ENCODE data around the gene JAM3.

The JAM3 gene

GRCh38 chr11:134068829-134069425, at the start of gene JAM3:
TSS of gene JAM3 (plus strand) at chr11:134069072. CDS start at chr11:134069084, 12 bp downstream.
- Mint-ChIP-seq H3K4me1 (peaks cover 39% of the 10 kb centered on the region), H3K27ac (peak within 1 kb of the TSS; percentile 96 to 99), H3K4me3 (peak within 1 kb of the TSS; percentile 99), H3K9me3 (no peaks in the 10 kb centered on the region), H3K27me3 (peaks cover 39% of the 10 kb centered on the region)
- peak; percentile 95 for ATAC-seq
- DNase-seq: peak; percentile 97

GRCh38 chr11:134019500-134019899, 49.4 kb upstream of the JAM3 start:
- DNase-seq (no peak), ATAC-seq (no peak)
- Mint-ChIP-seq H3K27ac (no peak overlapping the region), H3K9me3 (no peaks in the 10 kb centered on the region), H3K4me3 (no peak overlapping the region), H3K27me3 (peaks cover 9% of the 10 kb centered on the region), H3K4me1 (peaks cover 15% of the 10 kb centered on the region)

GRCh38 chr11:134020598-134020997, 48.3 kb upstream of the JAM3 start:
- no peak for DNase-seq
- ATAC-seq: no peak
- H3K27ac Mint-ChIP-seq: peak overlapping the region in 1 of 2 donors; percentile 72
- H3K9me3 Mint-ChIP-seq: no peaks in the 10 kb centered on the region
- peaks cover 21% of the 10 kb centered on the region for H3K4me1 Mint-ChIP-seq
- peaks cover 7% of the 10 kb centered on the region for H3K27me3 Mint-ChIP-seq
- peak overlapping the region in 1 of 2 donors; percentile 20 for H3K4me3 Mint-ChIP-seq

GRCh38 chr11:134021326-134021725, 47.5 kb upstream of the JAM3 start:
- no peaks in the 10 kb centered on the region for H3K9me3 Mint-ChIP-seq
- H3K4me3 Mint-ChIP-seq: no peak overlapping the region
- no peak for DNase-seq
- no peaks in the 10 kb centered on the region for H3K27me3 Mint-ChIP-seq
- H3K4me1 Mint-ChIP-seq: peaks cover 27% of the 10 kb centered on the region
- no peak for ATAC-seq
- H3K27ac Mint-ChIP-seq: no peak overlapping the region

GRCh38 chr11:134022748-134023147, 46.1 kb upstream of the JAM3 start:
- Mint-ChIP-seq H3K27me3 (no peaks in the 10 kb centered on the region), H3K4me3 (no peak overlapping the region), H3K9me3 (no peaks in the 10 kb centered on the region), H3K4me1 (peaks cover 41% of the 10 kb centered on the region), H3K27ac (no peak overlapping the region)
- ATAC-seq: no peak
- DNase-seq: no peak

- no peaks in the 10 kb centered on the region for H3K27me3 Mint-ChIP-seq
- H3K27ac Mint-ChIP-seq: no peak overlapping the region
- DNase-seq (no peak), ATAC-seq (peak; percentile 60)
- H3K4me1 Mint-ChIP-seq: peaks cover 59% of the 10 kb centered on the region
- no peak overlapping the region for H3K4me3 Mint-ChIP-seq
- H3K9me3 Mint-ChIP-seq: no peaks in the 10 kb centered on the region
Measured at GRCh38 chr11:134024420-134025081, 44.3 kb upstream of the JAM3 start.

- ATAC-seq (no peak), DNase-seq (no peak)
- no peaks in the 10 kb centered on the region for H3K27me3 Mint-ChIP-seq
- no peaks in the 10 kb centered on the region for H3K9me3 Mint-ChIP-seq
- peaks cover 59% of the 10 kb centered on the region for H3K4me1 Mint-ChIP-seq
- no peak overlapping the region for H3K27ac Mint-ChIP-seq
- H3K4me3 Mint-ChIP-seq: no peak overlapping the region
Measured at GRCh38 chr11:134025082-134025429, 43.8 kb upstream of the JAM3 start.

- Mint-ChIP-seq H3K27ac (no peak overlapping the region), H3K4me3 (no peak overlapping the region)
Measured at GRCh38 chr11:134026655-134027343, 42.1 kb upstream of the JAM3 start.

GRCh38 chr11:134027671-134028070, 41.2 kb upstream of the JAM3 start:
- DNase-seq (no peak), ATAC-seq (peak; percentile 68)
- no peaks in the 10 kb centered on the region for H3K9me3 Mint-ChIP-seq
- H3K27me3 Mint-ChIP-seq: no peaks in the 10 kb centered on the region
- H3K27ac Mint-ChIP-seq: no peak overlapping the region
- H3K4me1 Mint-ChIP-seq: peaks cover 63% of the 10 kb centered on the region
- H3K4me3 Mint-ChIP-seq: no peak overlapping the region

More at GRCh38 chr11:134026655-134027343, 42.1 kb upstream of the JAM3 start:
- Mint-ChIP-seq H3K9me3 (no peaks in the 10 kb centered on the region), H3K27me3 (no peaks in the 10 kb centered on the region), H3K4me1 (peaks cover 55% of the 10 kb centered on the region)
- DNase-seq: no peak
- ATAC-seq: peak; percentile 11

GRCh38 chr11:134028368-134028920, 40.4 kb upstream of the JAM3 start:
- Mint-ChIP-seq H3K4me3 (no peak overlapping the region), H3K9me3 (no peaks in the 10 kb centered on the region), H3K4me1 (peaks cover 71% of the 10 kb centered on the region), H3K27ac (peak overlapping the region in 1 of 2 donors; percentile 31), H3K27me3 (no peaks in the 10 kb centered on the region)
- no peak for ATAC-seq
- DNase-seq: no peak

GRCh38 chr11:134030853-134031252, 38.0 kb upstream of the JAM3 start:
- Mint-ChIP-seq H3K4me3 (no peak overlapping the region), H3K9me3 (no peaks in the 10 kb centered on the region), H3K4me1 (peaks cover 86% of the 10 kb centered on the region), H3K27ac (peak overlapping the region; percentile 54 to 59), H3K27me3 (no peaks in the 10 kb centered on the region)
- DNase-seq (no peak), ATAC-seq (no peak)

GRCh38 chr11:134032043-134032442, 36.8 kb upstream of the JAM3 start:
- H3K27me3 Mint-ChIP-seq: no peaks in the 10 kb centered on the region
- H3K4me1 Mint-ChIP-seq: peaks cover 81% of the 10 kb centered on the region
- H3K4me3 Mint-ChIP-seq: peak overlapping the region in 1 of 2 donors; percentile 19

GRCh38 chr11:134032501-134033091, 36.3 kb upstream of the JAM3 start:
- Mint-ChIP-seq H3K4me3 (peak overlapping the region in 1 of 2 donors; percentile 41), H3K9me3 (no peaks in the 10 kb centered on the region), H3K27me3 (no peaks in the 10 kb centered on the region), H3K27ac (peak overlapping the region in 1 of 2 donors; percentile 15), H3K4me1 (peaks cover 81% of the 10 kb centered on the region)
- no peak for DNase-seq
- ATAC-seq: no peak

More at GRCh38 chr11:134032043-134032442, 36.8 kb upstream of the JAM3 start:
- Mint-ChIP-seq H3K9me3 (no peaks in the 10 kb centered on the region), H3K27ac (peak overlapping the region in 1 of 2 donors; percentile 29)
- ATAC-seq (no peak), DNase-seq (no peak)

GRCh38 chr11:134033276-134033675, 35.6 kb upstream of the JAM3 start:
- no peak for ATAC-seq
- H3K4me1 Mint-ChIP-seq: peaks cover 79% of the 10 kb centered on the region
- H3K4me3 Mint-ChIP-seq: peak overlapping the region; percentile 66 to 79
- H3K9me3 Mint-ChIP-seq: no peaks in the 10 kb centered on the region
- H3K27ac Mint-ChIP-seq: peak overlapping the region in 1 of 2 donors; percentile 69
- H3K27me3 Mint-ChIP-seq: no peaks in the 10 kb centered on the region
- DNase-seq: no peak

- peaks cover 72% of the 10 kb centered on the region for H3K4me1 Mint-ChIP-seq
- H3K4me3 Mint-ChIP-seq: peak overlapping the region; percentile 66 to 79
- H3K27me3 Mint-ChIP-seq: no peaks in the 10 kb centered on the region
- ATAC-seq (peak; percentile 85), DNase-seq (peak; percentile 63 to 65)
- H3K27ac Mint-ChIP-seq: peak overlapping the region in 1 of 2 donors; percentile 69
- no peaks in the 10 kb centered on the region for H3K9me3 Mint-ChIP-seq
Measured at GRCh38 chr11:134033696-134034491, 35.0 kb upstream of the JAM3 start.
